Lung (tissue), 16 donors: Measurements from ENCODE around the gene COPS6. TPM values are rescaled to one million over a fixed set of nuclear protein-coding genes. Genes with fewer than 3 reads are reported as not detected.

ENCODE experiments used
- ATAC-seq: fragments of 200-7000 bp; cut with Tn5 transposase; one replicate; pipeline ENCODE4 v1.9.1; 2020; ENCODE audit warnings: moderate number of reproducible peaks; ENCODE audit not compliant: insufficient read depth, low FRiP score
- DNase-seq, 3 donors: peaks; one replicate each; pipeline ENCODE4 v3.0.0-alpha.2; 2013 to 2017
- H3K27ac ChIP-seq, 2 donors: one replicate each; pipeline ENCODE4 v1.5.1; 2013; ENCODE audit warnings: mild to moderate bottlenecking in 2 of 2, moderate library complexity in 2 of 2, control low read depth in 1 of 2, inconsistent platforms in 1 of 2, low read depth in 1 of 2, low read length in 1 of 2
- H3K27me3 ChIP-seq, 3 donors: one replicate each; pipeline ENCODE4 v1.5.1; 2013; ENCODE audit warnings: low read length in 2 of 3; ENCODE audit not compliant: control insufficient read depth in 3 of 3, insufficient read depth in 3 of 3
- H3K36me3 ChIP-seq, 4 donors: one replicate each; pipeline ENCODE4 v1.5.1; 2013; ENCODE audit warnings: low read length in 4 of 4, mild to moderate bottlenecking in 1 of 4, moderate library complexity in 1 of 4; ENCODE audit not compliant: control insufficient read depth in 4 of 4, insufficient read depth in 4 of 4
- H3K4me1 ChIP-seq, 5 donors: one replicate each; pipeline ENCODE4 v1.5.1; 2013; ENCODE audit warnings: low read length in 5 of 5, mild to moderate bottlenecking in 2 of 5, moderate library complexity in 1 of 5; ENCODE audit not compliant: control insufficient read depth in 5 of 5, insufficient read depth in 5 of 5
- H3K4me3 ChIP-seq: one replicate; pipeline ENCODE4 v1.5.1; 2013; ENCODE audit warnings: mild to moderate bottlenecking, control low read depth, moderate library complexity
- H3K9ac ChIP-seq, 2 donors: one replicate each; pipeline ENCODE4 v1.5.1; 2013; ENCODE audit warnings: low read length in 2 of 2, control low read depth in 1 of 2; ENCODE audit not compliant: insufficient read depth in 1 of 2
- H3K9me3 ChIP-seq, 4 donors: one replicate each; pipeline ENCODE4 v1.5.1; 2013; ENCODE audit warnings: low read length in 3 of 4, mild to moderate bottlenecking in 1 of 4, moderate library complexity in 1 of 4; ENCODE audit not compliant: control insufficient read depth in 4 of 4, insufficient read depth in 3 of 4
- CTCF ChIP-seq: IDR thresholded peaks from 2 replicates; pipeline ENCODE4 v1.5.1; 2012; ENCODE audit warnings: mild to moderate bottlenecking; ENCODE audit errors: control extremely low read depth, extremely low read depth
- WGBS, 2 donors: extraction: QIAGEN DNeasy Blood & Tissue Kit; methylation state at CpG; one replicate each; pipeline ENCODE4 v1.1.7; 2013; 5-methylcytosine and 5-hydroxymethylcytosine counted together
- long read RNA-seq, 5 donors: transcript quantifications; one replicate each; lab custom pipeline, GENCODE V29; 2026
- polyA plus RNA-seq, 2 donors: library from polyadenylated mRNA; stranded (reverse); fragments of 200-250 nt; gene quantifications; one replicate each; pipeline ENCODE4 v1.2.1, GENCODE V29; 2013
- total RNA-seq, 2 donors: library from RNA; depleted of rRNA in 1 of 2; stranded (reverse); fragments of >200 nt in 1 of 2; gene quantifications; one replicate each; pipeline ENCODE4 v1.2.1, GENCODE V29; 2014 to 2021
- donor health status: control.
- donor health status: control.
- donor health status: Bipolar disorder and iron deficiency.
- donor health status: healthy.
- donor health status: DM: yes; HTN: yes; CAD: no.

The COPS6 gene
- total RNA-seq, result 10 to 100 TPM; 66.1 to 89.3 TPM
- 100 to 1,000 TPM in 1 of 2 donors, 10 to 100 TPM in 1; 90.5 to 108 TPM for polyA plus RNA-seq
- long read RNA-seq, donor 1, transcript COPS6-207 (3 exons, 835 nt), result minor isoform, 6 of 76 reads
- long read RNA-seq, donor 1, transcript COPS6-201 (10 exons, 1,432 nt), result major isoform, 47 of 76 reads
- long read RNA-seq, donor 1, partial matches to known transcripts, result 19 of 76 reads
- long read RNA-seq, donor 1, other reads (novel, unspliced or antisense), result 0 of 76 reads
- long read RNA-seq, donor 2, transcript COPS6-201 (10 exons, 1,432 nt), result major isoform, 22 of 31 reads
- long read RNA-seq, donor 2, partial matches to known transcripts, result 5 of 31 reads
- long read RNA-seq, donor 2, other reads (novel, unspliced or antisense), result 0 of 31 reads
- long read RNA-seq, donor 3, transcript COPS6-201 (10 exons, 1,432 nt), result major isoform, 29 of 37 reads
- long read RNA-seq, donor 3, partial matches to known transcripts, result 0 of 37 reads
- long read RNA-seq, donor 3, other reads (novel, unspliced or antisense), result 0 of 37 reads
- long read RNA-seq, donor 4, transcript COPS6-201 (10 exons, 1,432 nt), result major isoform, 22 of 42 reads
- long read RNA-seq, donor 4, partial matches to known transcripts, result 10 of 42 reads
- long read RNA-seq, donor 4, other reads (novel, unspliced or antisense), result 0 of 42 reads
- long read RNA-seq, donor 5, transcript COPS6-207 (3 exons, 835 nt), result minor isoform, 8 of 111 reads
- long read RNA-seq, donor 5, transcript COPS6-201 (10 exons, 1,432 nt), result major isoform, 71 of 111 reads
- long read RNA-seq, donor 5, partial matches to known transcripts, result 24 of 111 reads
- long read RNA-seq, donor 5, other reads (novel, unspliced or antisense), result 0 of 111 reads

- Histone ChIP-seq H3K4me1 (peaks cover 0 to 18% (median 2%) of the 10 kb centered on the region in 5 donors), H3K9me3 (no peaks in the 10 kb centered on the region), H3K27ac (peak within 1 kb of the TSS; percentile 89 to 91), H3K4me3 (peak within 1 kb of the TSS; percentile 86), H3K9ac (peak within 1 kb of the TSS; percentile 66 to 68), H3K27me3 (no peaks in the 10 kb centered on the region), H3K36me3 (peaks cover 2 to 31% (median 24%) of the 10 kb centered on the region in 4 donors)
- TF ChIP-seq CTCF, result no peak
- DNase-seq (peak; percentile 84 to 87 (median 84)), ATAC-seq (peak; percentile 90)
- WGBS, 2 donors, result 0 to 1% methylated on average over 59 to 68 of the region's 68 CpGs
Measured at GRCh38 chr7:100088621-100089457, at the start of gene COPS6. Gene COPS6 (plus strand): TSS chr7:100088969. CDS start chr7:100088991, 22 bp downstream.

GRCh38 chr7:100040575-100040974 lies 48.2 kb upstream of the COPS6 start:
- 33 to 72% methylated on average over 7 of the region's 7 CpGs for WGBS, 2 donors
- H3K4me3 ChIP-seq, result no peak overlapping the region
- DNase-seq (no peak), ATAC-seq (no peak)
- no peak overlapping the region for H3K27ac ChIP-seq
- no peak overlapping the region for H3K9ac ChIP-seq
- TF ChIP-seq CTCF, result no peak
- H3K27me3 ChIP-seq, result no peaks in the 10 kb centered on the region
- H3K9me3 ChIP-seq, result no peaks in the 10 kb centered on the region
- peaks cover 2 to 10% (median 8%) of the 10 kb centered on the region in 4 donors for H3K36me3 ChIP-seq
- peaks cover 0 to 28% (median 5%) of the 10 kb centered on the region in 5 donors for H3K4me1 ChIP-seq

GRCh38 chr7:100044718-100045117 lies 44.1 kb upstream of the COPS6 start:
- Histone ChIP-seq H3K9ac (no peak overlapping the region), H3K9me3 (peaks cover 0 to 3% (median 0%) of the 10 kb centered on the region in 4 donors), H3K4me3 (no peak overlapping the region), H3K27me3 (no peaks in the 10 kb centered on the region), H3K27ac (no peak overlapping the region), H3K4me1 (peaks cover 0 to 2% (median 0%) of the 10 kb centered on the region in 5 donors), H3K36me3 (peaks cover 0 to 1% (median 0%) of the 10 kb centered on the region in 4 donors)
- no peak for ATAC-seq
- no peak for DNase-seq
- WGBS, 2 donors, result 37 to 58% methylated on average over 6 of the region's 6 CpGs
- TF ChIP-seq CTCF, result no peak
